Activated T-cell treated with anti-CD3 and anti-CD28 coated beads, Interleukin-2, amount 50 U/mL, for 1 hour (primary cell): ENCODE results near the gene ACOT9.
"Not testable (repeated sequence)": the region's sequence is repeated elsewhere in the genome, so short reads cannot be mapped to it uniquely, and the experiment has no call there.

ENCODE experiments used
- DNase-seq: peaks from one replicate; pipeline ENCODE4 v3.0.0-alpha.2; 2020

ACOT9 gene

GRCh38 chrX:23742697-23743622 lies at the start of gene ACOT9:
Gene ACOT9, minus strand, starts transcription at chrX:23743276. Its CDS starts 132 bp downstream, at chrX:23743144.
- peak; percentile 67 for DNase-seq

GRCh38 chrX:23790155-23790497 lies 47.0 kb upstream of the ACOT9 start:
- no peak for DNase-seq

- no peak for DNase-seq
Observed at GRCh38 chrX:23789386-23790154, 46.5 kb upstream of the ACOT9 start.

- DNase-seq, result no peak
Observed at GRCh38 chrX:23788946-23789345, 45.9 kb upstream of the ACOT9 start.

GRCh38 chrX:23788521-23788920 lies 45.4 kb upstream of the ACOT9 start:
- DNase-seq, result no peak

GRCh38 chrX:23787745-23788118 lies 44.7 kb upstream of the ACOT9 start:
- no peak for DNase-seq

GRCh38 chrX:23786268-23786815 lies 43.3 kb upstream of the ACOT9 start:
- DNase-seq, result no peak

GRCh38 chrX:23785580-23785979 lies 42.5 kb upstream of the ACOT9 start:
- DNase-seq, result no peak

- DNase-seq, result no peak
Observed at GRCh38 chrX:23784470-23785331, 41.6 kb upstream of the ACOT9 start.

GRCh38 chrX:23783589-23784469 lies 40.8 kb upstream of the ACOT9 start:
- DNase-seq, result no peak

- DNase-seq, result peak; percentile 90
Observed at GRCh38 chrX:23782863-23783588, 40.0 kb upstream of the ACOT9 start, which contains the start of gene SAT1. Gene SAT1, plus strand, starts transcription at chrX:23783173. Its CDS starts 179 bp downstream, at chrX:23783352.

- no peak for DNase-seq
Observed at GRCh38 chrX:23782455-23782854, 39.4 kb upstream of the ACOT9 start.

- DNase-seq, result no peak
Observed at GRCh38 chrX:23779025-23779424, 35.9 kb upstream of the ACOT9 start.

GRCh38 chrX:23776363-23776762 lies 33.3 kb upstream of the ACOT9 start:
- DNase-seq, result no peak

GRCh38 chrX:23773601-23774175 lies 30.6 kb upstream of the ACOT9 start:
- DNase-seq, result peak; percentile 21

GRCh38 chrX:23771086-23771485 lies 28.0 kb upstream of the ACOT9 start:
- DNase-seq, result not testable (repeated sequence)

GRCh38 chrX:23770142-23770541 lies 27.1 kb upstream of the ACOT9 start:
- no peak for DNase-seq

- no peak for DNase-seq
Observed at GRCh38 chrX:23766650-23767551, 23.8 kb upstream of the ACOT9 start.

GRCh38 chrX:23765868-23766267 lies 22.8 kb upstream of the ACOT9 start:
- DNase-seq, result no peak
